ENCODE measurements around the gene ERBB2. TPM values are rescaled to one million over a fixed set of nuclear protein-coding genes. Genes with fewer than 3 reads are reported as not detected.

The ERBB2 gene
- total and polyA plus RNA-seq, 2 of the 4 experiments (the other 2 are of a cell fraction) = 28.7 to 33.3 TPM

GRCh38 chr17:39666601-39667261 is 33.1 kb upstream of the ERBB2 start:
- Histone ChIP-seq H4K8ac (ENCODE audit: low read depth in 2 of 2, low read length in 2 of 2) (no peak overlapping the region), H2BK15ac (ENCODE audit: low read depth, low read length) (no peak overlapping the region), H3K79me1 (ENCODE audit: low read depth in 1 of 2, low read length in 2 of 2) (no peaks in the 10 kb centered on the region), H3K4me2 (ENCODE audit: low read depth, low read length) (no peak overlapping the region), H3K4ac (ENCODE audit: low read depth, low read length) (no peak overlapping the region), H3K36me3 (ENCODE audit: control insufficient read depth, insufficient read depth, low read length) (peaks cover 7% of the 10 kb centered on the region), H3K23ac (ENCODE audit: low read depth, low read length) (no peak overlapping the region), H3K18ac (ENCODE audit: low read depth, low read length) (no peak overlapping the region), H4K5ac (ENCODE audit: low read depth, low read length) (no peak overlapping the region), H3K9ac (ENCODE audit: low read depth, low read length) (no peak overlapping the region), H2BK20ac (ENCODE audit: low read depth, low read length) (no peak overlapping the region), H3K4me1 (ENCODE audit: control insufficient read depth, insufficient read depth, low read length) (peaks cover 7% of the 10 kb centered on the region; the same call in 1 of the 2 replicates), H4K91ac (ENCODE audit: insufficient read depth, low read depth, low read length) (no peak overlapping the region), H2BK5ac (ENCODE audit: low read depth, low read length, poor library complexity, severe bottlenecking) (no peak overlapping the region), H3K9me1 (ENCODE audit: insufficient read depth, low read length) (no peaks in the 10 kb centered on the region), H3K27ac (ENCODE audit: insufficient read depth, low read length) (no peak overlapping the region), H2AK9ac (replicated peaks; ENCODE audit: low read depth, low read length, poor library complexity) (no peak overlapping the region), H2AK5ac (ENCODE audit: low read depth, low read length) (no peak overlapping the region), H3K56ac (ENCODE audit: extremely low read depth, insufficient read depth, low read length) (no peak overlapping the region), H3K27me3 (ENCODE audit: control insufficient read depth, insufficient read depth, low read length) (peaks cover 39% of the 10 kb centered on the region), H3K4me3 (ENCODE audit: insufficient read depth, low read depth, low read length) (no peak overlapping the region), H2AFZ (replicated peaks; ENCODE audit: low read length, poor library complexity) (no peak overlapping the region), H3K9me3 (ENCODE audit: control insufficient read depth, insufficient read depth, low read length) (no peaks in the 10 kb centered on the region), H2BK120ac (ENCODE audit: low read depth, low read length) (no peak overlapping the region), H3K14ac (replicated peaks; ENCODE audit: low read depth, low read length) (no peak overlapping the region), H4K20me1 (ENCODE audit: insufficient read depth, low read length) (no peaks in the 10 kb centered on the region; the same call in none of the 2 replicates)
- no peak for TF ChIP-seq RCOR1 (IDR thresholded peaks at IDR 0.05; ENCODE audit: insufficient replicate concordance, low read length)
- dilution Hi-C loops (cut with HindIII; ENCODE audit: low sequenced_read_pairs, unreplicated experiment) (no loop called here), intact Hi-C loops (cut with micrococcal nuclease) (no loop called here), in situ Hi-C loops (cut with MboI; ENCODE audit: low sequenced_read_pairs) (no loop called here)
- no TSS peak for BruUV-seq (replicated peaks)
- DNase-seq (no peak), ATAC-seq (ENCODE audit: low read depth) (no peak)
- ChIA-PET POLR2A (ENCODE audit: unreplicated experiment) (no interaction called here), CTCF (interaction anchor here (0.9 kb wide), 1 partner anchor 45 kb away, joined by 3 read pairs; no protein-coding TSS in a partner anchor)
- WGBS, 2 experiments (ENCODE audit: extremely low coverage in 2 of 2, insufficient read length in 1 of 2) = 82% methylated on average over 4 of the region's 11 CpGs; no CpG with 5 or more reads in 1 of the 2 experiments

Data from IMR-90 (cell line).